Endothelial cell of umbilical vein (primary cell): Measurements from ENCODE around the gene ATP10A. TPM values are rescaled to one million over a fixed set of nuclear protein-coding genes. Genes with fewer than 3 reads are reported as not detected.

Experiments
- BruUV-seq: library from RNA; stranded (reverse); fragments of 400-500 nt; replicated peaks from 2 replicates; lab custom pipeline; 2021; lab: Mats Ljungman, UMichigan
- CTCF ChIA-PET: fragments of 300-600, 350-600 bp; sonication (Branson Sonifier 250); formaldehyde crosslinking; loops from one replicate; lab custom pipeline; 2021; ENCODE audit warnings: antibody characterized with exemption, inconsistent platforms; lab: Charles Lee
- POLR2A ChIA-PET: fragments of 300-600, 350-600 bp; sonication (Branson Sonifier 250); formaldehyde crosslinking; loops from one replicate; lab custom pipeline; 2021; ENCODE audit warnings: antibody characterized with exemption, inconsistent platforms; lab: Charles Lee
- DNase-seq: peaks from one replicate; pipeline ENCODE4 v3.0.0-alpha.2; 2011; ENCODE audit warnings: low read depth, low spot score
- FAIRE-seq: peaks from 2 replicates; lab custom pipeline; 2011; peaks lifted over from hg19 to GRCh38; lab: Jason Lieb, UNC
- H2AFZ ChIP-seq: 2 replicates; pipeline ENCODE4 v1.6.0; 2012; ENCODE audit warnings: low read depth, low read length, control low read depth, inconsistent platforms
- H3K27ac ChIP-seq: 2 replicates; pipeline ENCODE4 v1.5.1; 2011; ENCODE audit warnings: low read depth, mild to moderate bottlenecking, control low read depth, low read length, moderate library complexity; ENCODE audit not compliant: insufficient read depth
- H3K27me3 ChIP-seq, 2 experiments: 2 replicates each; pipeline versions ENCODE4 v1.6.0 to v1.6.1; 2011; ENCODE audit warnings: low read length in 2 of 2, mixed read lengths in 1 of 2; ENCODE audit not compliant: control insufficient read depth in 2 of 2, insufficient read depth in 2 of 2
- H3K36me3 ChIP-seq, 2 experiments: 2 replicates in 1 of 2; 3 replicates in 1 of 2; pipeline ENCODE4 v1.5.1; 2011; ENCODE audit warnings: low read length in 2 of 2, mild to moderate bottlenecking in 1 of 2, moderate library complexity in 1 of 2; ENCODE audit not compliant: control insufficient read depth in 2 of 2, insufficient read depth in 2 of 2; ENCODE audit errors: extremely low read depth in 1 of 2
- H3K4me1 ChIP-seq: 3 replicates; pipeline ENCODE4 v1.5.1; 2011; ENCODE audit warnings: mild to moderate bottlenecking, low read length; ENCODE audit not compliant: control insufficient read depth, insufficient read depth; ENCODE audit errors: extremely low read depth
- H3K4me2 ChIP-seq: 2 replicates; pipeline ENCODE4 v1.6.1; 2011; ENCODE audit warnings: low read length, control low read depth, mixed read lengths; ENCODE audit not compliant: insufficient read depth
- H3K4me3 ChIP-seq, 3 experiments: fragments of 200-600 bp in 1 of 3; sonication (generic), shearing (Covaris generic) in 1 of 3; replicated peaks in 1 of 3; 2 replicates each; pipeline ENCODE4 v1.5.1; 2011 to 2016; ENCODE audit warnings: control low read depth in 3 of 3, low read length in 3 of 3, mild to moderate bottlenecking in 2 of 3, inconsistent platforms in 1 of 3, low read depth in 1 of 3, moderate library complexity in 1 of 3; ENCODE audit not compliant: insufficient read depth in 1 of 3
- H3K79me2 ChIP-seq: 2 replicates; pipeline ENCODE4 v1.6.0; 2012; ENCODE audit warnings: low read length, inconsistent platforms; ENCODE audit not compliant: control insufficient read depth, insufficient read depth
- H3K9ac ChIP-seq: replicated peaks from 2 replicates; pipeline ENCODE3; 2011; ENCODE audit warnings: low read length, control low read depth; ENCODE audit not compliant: insufficient read depth; ENCODE audit errors: extremely low read depth
- H3K9me1 ChIP-seq: replicated peaks from 3 replicates; pipeline ENCODE4 v1.6.0; 2011; ENCODE audit warnings: mild to moderate bottlenecking, low read length; ENCODE audit not compliant: control insufficient read depth, insufficient read depth; ENCODE audit errors: extremely low read depth
- H3K9me3 ChIP-seq: replicated peaks from 2 replicates; pipeline ENCODE4 v1.5.1; 2012; ENCODE audit warnings: low read length, inconsistent platforms; ENCODE audit not compliant: control insufficient read depth, insufficient read depth
- H4K20me1 ChIP-seq: replicated peaks from 2 replicates; pipeline ENCODE3; 2011; ENCODE audit warnings: mild to moderate bottlenecking, low read length; ENCODE audit not compliant: control insufficient read depth, insufficient read depth; ENCODE audit errors: extremely low read depth
- CTCF ChIP-seq, 2 donors: IDR thresholded peaks; 1 replicate in 1 of 2; 2 replicates in 1 of 2; pipeline ENCODE4 v1.5.1; 2011; ENCODE audit warnings: low read length in 2 of 2, mild to moderate bottlenecking in 2 of 2, moderate library complexity in 2 of 2, control low read depth in 1 of 2, inconsistent platforms in 1 of 2, low read depth in 1 of 2; ENCODE audit not compliant: insufficient read depth in 1 of 2; ENCODE audit errors: extremely low read depth in 1 of 2
- EZH2 ChIP-seq: IDR thresholded peaks from 2 replicates; pipeline ENCODE4 v1.6.1; 2012; ENCODE audit warnings: borderline replicate concordance, low read depth, mild to moderate bottlenecking, moderate library complexity, low read length, inconsistent platforms; ENCODE audit not compliant: severe bottlenecking
- FOS ChIP-seq: IDR thresholded peaks from 2 replicates; pipeline ENCODE4 v1.6.1; 2011; ENCODE audit warnings: mild to moderate bottlenecking, low read length, moderate library complexity, borderline replicate concordance; ENCODE audit not compliant: insufficient read depth
- GATA2 ChIP-seq: IDR thresholded peaks from 2 replicates; pipeline ENCODE4 v1.7.0; 2011; ENCODE audit warnings: low read depth, mild to moderate bottlenecking, moderate library complexity, mixed read lengths, low read length; ENCODE audit not compliant: insufficient read length, insufficient read depth
- JUN ChIP-seq: IDR thresholded peaks from 2 replicates; pipeline ENCODE4 v1.6.1; 2011; ENCODE audit warnings: borderline replicate concordance, low read depth; ENCODE audit not compliant: insufficient read length, insufficient read depth
- MAX ChIP-seq: IDR thresholded peaks from 2 replicates; pipeline ENCODE4 v1.6.1; 2011; ENCODE audit not compliant: insufficient read depth, insufficient read length
- MYC ChIP-seq: IDR thresholded peaks from one replicate; pipeline ENCODE4 v1.6.1; 2011; ENCODE audit warnings: mild to moderate bottlenecking, low read depth, low read length
- POLR2A ChIP-seq: IDR thresholded peaks from 2 replicates; pipeline ENCODE4 v1.6.1; 2012; ENCODE audit warnings: low read depth, mild to moderate bottlenecking, control low read depth, low read length
- POLR2AphosphoS5 ChIP-seq: IDR thresholded peaks from 2 replicates; pipeline ENCODE4 v1.6.1; 2012; ENCODE audit warnings: low read depth, mild to moderate bottlenecking, control low read depth, low read length, moderate library complexity; ENCODE audit not compliant: insufficient read depth
- dilution Hi-C: fragments of 300-500 bp; cut with MboI; formaldehyde crosslinking; loops from one replicate; pipeline ENCODE4 v1.15.0; 2019; ENCODE audit warnings: low sequenced_read_pairs; ENCODE audit not compliant: extremely low pct_ligation_motif_present
- intact Hi-C: fragments of 100-400 bp; cut with micrococcal nuclease; formaldehyde crosslinking; loops from one replicate; pipeline ENCODE4 v1.10.0; 2022
- polyA plus RNA-seq, 4 experiments: library from polyadenylated mRNA; depleted of rRNA in 3 of 4; stranded (reverse) in 3 of 4; unstranded in 1 of 4; fragments of >200 nt; gene quantifications; 2 replicates each; pipeline versions ENCODE4 v1.2.1 to v1.2.3, GENCODE V29; 2011 to 2012; ENCODE audit warnings: missing spikeins in 1 of 4
- total RNA-seq: library from RNA; stranded (reverse); gene quantifications from 2 replicates; pipeline ENCODE4 v1.2.3, GENCODE V29; 2021

ATP10A gene
- total and polyA plus RNA-seq, 2 donors (not counting 3 experiments of a cell fraction or from before 2014, with no cell fraction given) = not detected

GRCh38 chr15:25643120-25643519 is 220.0 kb downstream of the ATP10A start:
- Histone ChIP-seq H3K4me1 (no peaks in the 10 kb centered on the region), H3K27ac (no peak overlapping the region), H2AFZ (no peak overlapping the region), H3K9me3 (no peaks in the 10 kb centered on the region), H3K4me3 (no peak overlapping the region), H3K27me3 (no peaks in the 10 kb centered on the region), H3K9me1 (no peaks in the 10 kb centered on the region), H3K79me2 (no peaks in the 10 kb centered on the region), H3K36me3 (no peaks in the 10 kb centered on the region), H3K4me2 (no peak overlapping the region), H4K20me1 (no peaks in the 10 kb centered on the region), H3K9ac (no peak overlapping the region)
- intact Hi-C loops = no loop called here
- dilution Hi-C loops = no loop called here
- no peak for DNase-seq
- BruUV-seq = no TSS peak
- FAIRE-seq = no peak
- TF ChIP-seq POLR2A (no peak), CTCF (IDR thresholded peaks at IDR 0.05; ENCODE audit: extremely low read depth in 1 of 2, insufficient read depth in 1 of 2, low read depth in 1 of 2, low read length in 2 of 2) (no peak), GATA2 (no peak), MYC (no peak), JUN (no peak), MAX (no peak), EZH2 (no peak), POLR2AphosphoS5 (no peak), FOS (no peak)
- ChIA-PET CTCF (no interaction called here), POLR2A (no interaction called here)
